Neural cell (in vitro differentiated cells): ENCODE measurements around the gene FUCA2.

Experiments used
- EP300 ChIP-seq: fragments of 450-650 bp; conservative IDR thresholded peaks from 2 replicates; pipeline ENCODE4 v1.6.1; 2014; ENCODE audit warnings: antibody characterized with exemption, mild to moderate bottlenecking, moderate library complexity; ENCODE audit not compliant: poor library complexity, severe bottlenecking
- EZH2 ChIP-seq: fragments of 200-600, 300-800 bp; shearing (Covaris generic), sonication (generic); IDR thresholded peaks from 2 replicates; pipeline ENCODE4 v1.6.1; 2014; ENCODE audit warnings: antibody characterized with exemption, low read length, borderline replicate concordance, mild to moderate bottlenecking; ENCODE audit not compliant: insufficient read depth, poor library complexity, severe bottlenecking
- MXI1 ChIP-seq: fragments of 450-650 bp; conservative IDR thresholded peaks from 2 replicates; pipeline ENCODE4 v1.6.1; 2014; ENCODE audit warnings: antibody characterized with exemption, mild to moderate bottlenecking; ENCODE audit not compliant: poor library complexity, severe bottlenecking
- POLR2AphosphoS5 ChIP-seq: IDR thresholded peaks from 2 replicates; pipeline ENCODE4 v1.6.1; 2012
- RAD21 ChIP-seq: fragments of 450-650 bp; conservative IDR thresholded peaks from 2 replicates; pipeline ENCODE4 v1.6.1; 2014; ENCODE audit warnings: antibody characterized with exemption, mild to moderate bottlenecking, moderate library complexity
- SMC3 ChIP-seq: fragments of 450-650 bp; conservative IDR thresholded peaks from 2 replicates; pipeline ENCODE4 v1.6.1; 2014; ENCODE audit warnings: antibody characterized with exemption, mild to moderate bottlenecking, moderate library complexity; ENCODE audit not compliant: poor library complexity
- TAF1 ChIP-seq: IDR thresholded peaks from 2 replicates; pipeline ENCODE4 v1.6.1; 2012; ENCODE audit warnings: low read depth
- TF ChIP-seq, protein P1 (sequence below): IDR thresholded peaks from 2 replicates; pipeline ENCODE4 v1.6.1; 2012; ENCODE audit warnings: borderline replicate concordance
- TF ChIP-seq, protein P2 (sequence below): fragments of 450-650 bp; IDR thresholded peaks from 2 replicates; pipeline ENCODE4 v1.5.1; 2014; ENCODE audit warnings: antibody characterized with exemption, mild to moderate bottlenecking, moderate library complexity; ENCODE audit not compliant: poor library complexity, severe bottlenecking

- TF ChIP-seq, protein P1, sequence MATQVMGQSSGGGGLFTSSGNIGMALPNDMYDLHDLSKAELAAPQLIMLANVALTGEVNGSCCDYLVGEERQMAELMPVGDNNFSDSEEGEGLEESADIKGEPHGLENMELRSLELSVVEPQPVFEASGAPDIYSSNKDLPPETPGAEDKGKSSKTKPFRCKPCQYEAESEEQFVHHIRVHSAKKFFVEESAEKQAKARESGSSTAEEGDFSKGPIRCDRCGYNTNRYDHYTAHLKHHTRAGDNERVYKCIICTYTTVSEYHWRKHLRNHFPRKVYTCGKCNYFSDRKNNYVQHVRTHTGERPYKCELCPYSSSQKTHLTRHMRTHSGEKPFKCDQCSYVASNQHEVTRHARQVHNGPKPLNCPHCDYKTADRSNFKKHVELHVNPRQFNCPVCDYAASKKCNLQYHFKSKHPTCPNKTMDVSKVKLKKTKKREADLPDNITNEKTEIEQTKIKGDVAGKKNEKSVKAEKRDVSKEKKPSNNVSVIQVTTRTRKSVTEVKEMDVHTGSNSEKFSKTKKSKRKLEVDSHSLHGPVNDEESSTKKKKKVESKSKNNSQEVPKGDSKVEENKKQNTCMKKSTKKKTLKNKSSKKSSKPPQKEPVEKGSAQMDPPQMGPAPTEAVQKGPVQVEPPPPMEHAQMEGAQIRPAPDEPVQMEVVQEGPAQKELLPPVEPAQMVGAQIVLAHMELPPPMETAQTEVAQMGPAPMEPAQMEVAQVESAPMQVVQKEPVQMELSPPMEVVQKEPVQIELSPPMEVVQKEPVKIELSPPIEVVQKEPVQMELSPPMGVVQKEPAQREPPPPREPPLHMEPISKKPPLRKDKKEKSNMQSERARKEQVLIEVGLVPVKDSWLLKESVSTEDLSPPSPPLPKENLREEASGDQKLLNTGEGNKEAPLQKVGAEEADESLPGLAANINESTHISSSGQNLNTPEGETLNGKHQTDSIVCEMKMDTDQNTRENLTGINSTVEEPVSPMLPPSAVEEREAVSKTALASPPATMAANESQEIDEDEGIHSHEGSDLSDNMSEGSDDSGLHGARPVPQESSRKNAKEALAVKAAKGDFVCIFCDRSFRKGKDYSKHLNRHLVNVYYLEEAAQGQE, result no peak
- TF ChIP-seq EZH2 (no peak), TAF1 (no peak), POLR2AphosphoS5 (no peak), EP300 (no peak), SMC3 (no peak), RAD21 (no peak), MXI1 (no peak)
- TF ChIP-seq, protein P2, sequence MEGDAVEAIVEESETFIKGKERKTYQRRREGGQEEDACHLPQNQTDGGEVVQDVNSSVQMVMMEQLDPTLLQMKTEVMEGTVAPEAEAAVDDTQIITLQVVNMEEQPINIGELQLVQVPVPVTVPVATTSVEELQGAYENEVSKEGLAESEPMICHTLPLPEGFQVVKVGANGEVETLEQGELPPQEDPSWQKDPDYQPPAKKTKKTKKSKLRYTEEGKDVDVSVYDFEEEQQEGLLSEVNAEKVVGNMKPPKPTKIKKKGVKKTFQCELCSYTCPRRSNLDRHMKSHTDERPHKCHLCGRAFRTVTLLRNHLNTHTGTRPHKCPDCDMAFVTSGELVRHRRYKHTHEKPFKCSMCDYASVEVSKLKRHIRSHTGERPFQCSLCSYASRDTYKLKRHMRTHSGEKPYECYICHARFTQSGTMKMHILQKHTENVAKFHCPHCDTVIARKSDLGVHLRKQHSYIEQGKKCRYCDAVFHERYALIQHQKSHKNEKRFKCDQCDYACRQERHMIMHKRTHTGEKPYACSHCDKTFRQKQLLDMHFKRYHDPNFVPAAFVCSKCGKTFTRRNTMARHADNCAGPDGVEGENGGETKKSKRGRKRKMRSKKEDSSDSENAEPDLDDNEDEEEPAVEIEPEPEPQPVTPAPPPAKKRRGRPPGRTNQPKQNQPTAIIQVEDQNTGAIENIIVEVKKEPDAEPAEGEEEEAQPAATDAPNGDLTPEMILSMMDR, result no peak
Observed at GRCh38 chr6:143555071-143555492, 43.6 kb upstream of the FUCA2 start.
